Neuronal stem cell (in vitro differentiated cells): ENCODE data around the gene TNFRSF21.

ENCODE experiments used
- DNase-seq: peaks from one replicate; pipeline ENCODE4 v3.0.0-alpha.2; 2013; ENCODE audit warnings: low spot score
- H2AFZ ChIP-seq: one replicate; pipeline ENCODE4 v1.6.1; 2013; ENCODE audit warnings: mild to moderate bottlenecking, low read length, inconsistent platforms
- H2AK5ac ChIP-seq: 2 replicates; pipeline ENCODE4 v1.6.1; 2013; ENCODE audit warnings: low read depth, mild to moderate bottlenecking, inconsistent platforms, low read length, moderate library complexity, mixed read lengths
- H2BK120ac ChIP-seq: 2 replicates; pipeline ENCODE4 v1.6.1; 2013; ENCODE audit warnings: low read depth, mild to moderate bottlenecking, inconsistent platforms, low read length, moderate library complexity, mixed read lengths
- H2BK12ac ChIP-seq: one replicate; pipeline ENCODE4 v1.6.1; 2013; ENCODE audit warnings: low read length, inconsistent platforms
- H2BK15ac ChIP-seq: 2 replicates; pipeline ENCODE4 v1.6.1; 2013; ENCODE audit warnings: mild to moderate bottlenecking, low read length, inconsistent platforms, mixed read lengths
- H2BK5ac ChIP-seq: one replicate; pipeline ENCODE4 v1.6.1; 2013; ENCODE audit warnings: inconsistent platforms, mild to moderate bottlenecking, low read length, moderate library complexity
- H3K14ac ChIP-seq: one replicate; pipeline ENCODE4 v1.6.1; 2013; ENCODE audit warnings: low read length, inconsistent platforms
- H3K18ac ChIP-seq: 2 replicates; pipeline ENCODE4 v1.6.1; 2013; ENCODE audit warnings: low read length, inconsistent platforms
- H3K23ac ChIP-seq: 2 replicates; pipeline ENCODE4 v1.6.1; 2013; ENCODE audit warnings: low read depth, mild to moderate bottlenecking, mixed read lengths, low read length, inconsistent platforms; ENCODE audit not compliant: poor library complexity
- H3K27ac ChIP-seq: replicated peaks from 3 replicates; pipeline ENCODE4 v1.5.1; 2013; ENCODE audit warnings: low read length, inconsistent platforms
- H3K27me3 ChIP-seq, 3 experiments: 2 replicates each; pipeline ENCODE4 v1.6.1; 2013; ENCODE audit warnings: low read length in 3 of 3, mild to moderate bottlenecking in 2 of 3, inconsistent platforms in 1 of 3, low read depth in 1 of 3, mixed read lengths in 1 of 3, moderate library complexity in 1 of 3; ENCODE audit not compliant: control insufficient read depth in 3 of 3, insufficient read depth in 3 of 3
- H3K36me3 ChIP-seq, 2 donors: replicated peaks in 1 of 2; 2 replicates each; pipeline ENCODE4 v1.6.1; 2013; ENCODE audit warnings: low read length in 2 of 2; ENCODE audit not compliant: control insufficient read depth in 2 of 2, insufficient read depth in 2 of 2
- H3K4ac ChIP-seq: 2 replicates; pipeline ENCODE4 v1.6.1; 2013; ENCODE audit warnings: inconsistent platforms, mild to moderate bottlenecking, low read length, moderate library complexity
- H3K4me1 ChIP-seq, 2 donors: 1 replicate in 1 of 2; 2 replicates in 1 of 2; pipeline ENCODE4 v1.6.1; 2013; ENCODE audit warnings: low read length in 2 of 2, low read depth in 1 of 2; ENCODE audit not compliant: control insufficient read depth in 2 of 2, insufficient read depth in 1 of 2
- H3K4me2 ChIP-seq: one replicate; pipeline ENCODE4 v1.6.1; 2013; ENCODE audit warnings: mild to moderate bottlenecking, low read length, inconsistent platforms; ENCODE audit not compliant: insufficient read depth, poor library complexity, severe bottlenecking
- H3K4me3 ChIP-seq, 2 donors: 2 replicates each; pipeline ENCODE4 v1.5.1; 2013; ENCODE audit warnings: low read length in 2 of 2, mild to moderate bottlenecking in 2 of 2, inconsistent platforms in 1 of 2, moderate library complexity in 1 of 2
- H3K79me1 ChIP-seq: one replicate; pipeline ENCODE4 v1.6.1; 2013; ENCODE audit warnings: low read depth, mild to moderate bottlenecking, inconsistent platforms, low read length, moderate library complexity
- H3K9ac ChIP-seq: one replicate; pipeline ENCODE4 v1.6.1; 2013; ENCODE audit warnings: mild to moderate bottlenecking, low read depth, low read length, inconsistent platforms; ENCODE audit not compliant: poor library complexity
- H3K9me3 ChIP-seq, 2 donors: replicated peaks in 1 of 2; 2 replicates each; pipeline versions ENCODE3 to v1.6.1; 2013; ENCODE audit warnings: low read length in 2 of 2, mild to moderate bottlenecking in 2 of 2, inconsistent platforms in 1 of 2, low read depth in 1 of 2, mixed read lengths in 1 of 2, moderate library complexity in 1 of 2; ENCODE audit not compliant: control insufficient read depth in 2 of 2, insufficient read depth in 1 of 2
- H4K8ac ChIP-seq: one replicate; pipeline ENCODE4 v1.6.1; 2013; ENCODE audit warnings: low read depth, mild to moderate bottlenecking, inconsistent platforms, low read length, moderate library complexity
- H4K91ac ChIP-seq: one replicate; pipeline ENCODE4 v1.6.1; 2013; ENCODE audit warnings: low read length, low read depth, mild to moderate bottlenecking, inconsistent platforms; ENCODE audit not compliant: poor library complexity
- WGBS, 2 donors: extraction: QIAGEN DNeasy Blood & Tissue Kit; methylation state at CpG; one replicate each; pipeline ENCODE4 v1.1.7; 2013; ENCODE audit warnings: missing lambda C conversion rate in 2 of 2, mixed read lengths in 1 of 2; ENCODE audit not compliant: insufficient read length in 2 of 2, insufficient replicate concordance in 1 of 2; ENCODE audit errors: extremely low coverage in 2 of 2; 5-methylcytosine and 5-hydroxymethylcytosine counted together

TNFRSF21 gene

GRCh38 chr6:47234266-47234933 is 75.3 kb downstream of the TNFRSF21 start:
- H2BK12ac ChIP-seq, result no peak overlapping the region
- no peak overlapping the region for H3K23ac ChIP-seq
- H3K9ac ChIP-seq, result no peak overlapping the region
- no peak overlapping the region for H3K18ac ChIP-seq
- no peak overlapping the region for H3K14ac ChIP-seq
- H3K4me3 ChIP-seq, result no peak overlapping the region
- no peak overlapping the region for H3K4ac ChIP-seq
- peaks cover 9 to 18% of the 10 kb centered on the region in 2 donors for H3K36me3 ChIP-seq
- H2BK5ac ChIP-seq, result no peak overlapping the region
- DNase-seq, result no peak
- H2BK120ac ChIP-seq, result no peak overlapping the region
- H3K27ac ChIP-seq, result no peak overlapping the region
- H2AK5ac ChIP-seq, result no peak overlapping the region
- WGBS, 2 donors, result no CpG with 5 or more reads among the region's 30 CpGs
- peaks cover 0 to 2% of the 10 kb centered on the region in 2 donors for H3K9me3 ChIP-seq
- H2BK15ac ChIP-seq, result no peak overlapping the region
- H3K27me3 ChIP-seq, result no peaks in the 10 kb centered on the region
- no peaks in the 10 kb centered on the region for H3K79me1 ChIP-seq
- no peak overlapping the region for H3K4me2 ChIP-seq
- no peak overlapping the region for H4K91ac ChIP-seq
- H3K4me1 ChIP-seq, result no peaks in the 10 kb centered on the region
- H4K8ac ChIP-seq, result no peak overlapping the region
- no peak overlapping the region for H2AFZ ChIP-seq

GRCh38 chr6:47231151-47231550 is 78.6 kb downstream of the TNFRSF21 start:
- no peak for DNase-seq
- no peak overlapping the region for H2AFZ ChIP-seq
- no peak overlapping the region for H4K8ac ChIP-seq
- no peaks in the 10 kb centered on the region for H3K79me1 ChIP-seq
- H3K14ac ChIP-seq, result no peak overlapping the region
- H2BK12ac ChIP-seq, result no peak overlapping the region
- no peak overlapping the region for H3K4me3 ChIP-seq
- H2BK120ac ChIP-seq, result no peak overlapping the region
- no peak overlapping the region for H3K4me2 ChIP-seq
- no peak overlapping the region for H2AK5ac ChIP-seq
- WGBS, 2 donors, result no CpG with 5 or more reads among the region's 4 CpGs
- no peak overlapping the region for H3K9ac ChIP-seq
- no peak overlapping the region for H2BK15ac ChIP-seq
- no peak overlapping the region for H3K4ac ChIP-seq
- H3K9me3 ChIP-seq, result peaks cover 0 to 2% of the 10 kb centered on the region in 2 donors
- no peak overlapping the region for H3K23ac ChIP-seq
- H4K91ac ChIP-seq, result no peak overlapping the region
- H3K27ac ChIP-seq, result no peak overlapping the region
- H3K27me3 ChIP-seq, result no peaks in the 10 kb centered on the region
- no peak overlapping the region for H2BK5ac ChIP-seq
- no peak overlapping the region for H3K18ac ChIP-seq
- H3K36me3 ChIP-seq, result peaks cover 9 to 18% of the 10 kb centered on the region in 2 donors
- H3K4me1 ChIP-seq, result no peaks in the 10 kb centered on the region

- Histone ChIP-seq H3K18ac (no peak overlapping the region), H3K4ac (no peak overlapping the region), H3K36me3 (peaks cover 9 to 18% of the 10 kb centered on the region in 2 donors), H2BK12ac (no peak overlapping the region), H3K79me1 (no peaks in the 10 kb centered on the region), H3K4me3 (no peak overlapping the region), H2BK5ac (no peak overlapping the region), H3K9me3 (peaks cover 0 to 2% of the 10 kb centered on the region in 2 donors), H4K8ac (no peak overlapping the region), H3K4me2 (no peak overlapping the region), H3K9ac (no peak overlapping the region), H2BK120ac (no peak overlapping the region), H2AFZ (no peak overlapping the region), H3K23ac (no peak overlapping the region), H2AK5ac (no peak overlapping the region), H2BK15ac (no peak overlapping the region), H4K91ac (no peak overlapping the region), H3K27ac (no peak overlapping the region), H3K14ac (no peak overlapping the region), H3K27me3 (no peaks in the 10 kb centered on the region), H3K4me1 (no peaks in the 10 kb centered on the region)
- DNase-seq, result no peak
- no CpG with 5 or more reads among the region's 6 CpGs for WGBS, 2 donors
Measured at GRCh38 chr6:47230579-47230978, 79.1 kb downstream of the TNFRSF21 start.

- H3K9ac ChIP-seq, result no peak overlapping the region
- H4K91ac ChIP-seq, result no peak overlapping the region
- no peak overlapping the region for H2BK120ac ChIP-seq
- no peak overlapping the region for H3K4me2 ChIP-seq
- H4K8ac ChIP-seq, result no peak overlapping the region
- no peaks in the 10 kb centered on the region for H3K4me1 ChIP-seq
- H2BK15ac ChIP-seq, result no peak overlapping the region
- no CpG with 5 or more reads among the region's 7 CpGs for WGBS, 2 donors
- no peaks in the 10 kb centered on the region for H3K27me3 ChIP-seq
- H3K36me3 ChIP-seq, result peaks cover 5 to 18% of the 10 kb centered on the region in 2 donors
- H2BK5ac ChIP-seq, result no peak overlapping the region
- H3K23ac ChIP-seq, result no peak overlapping the region
- no peaks in the 10 kb centered on the region for H3K79me1 ChIP-seq
- H3K18ac ChIP-seq, result no peak overlapping the region
- H3K4ac ChIP-seq, result no peak overlapping the region
- H3K14ac ChIP-seq, result no peak overlapping the region
- no peak overlapping the region for H2AFZ ChIP-seq
- H3K4me3 ChIP-seq, result no peak overlapping the region
- peaks cover 0 to 2% of the 10 kb centered on the region in 2 donors for H3K9me3 ChIP-seq
- no peak overlapping the region for H3K27ac ChIP-seq
- no peak overlapping the region for H2AK5ac ChIP-seq
- DNase-seq, result no peak
- H2BK12ac ChIP-seq, result no peak overlapping the region
Measured at GRCh38 chr6:47229255-47229654, 80.5 kb downstream of the TNFRSF21 start.
